HepG2 (cell line): ENCODE data around the gene HOXA9. TPM values are rescaled to one million over a fixed set of nuclear protein-coding genes. Genes with fewer than 3 reads are reported as not detected.

Source experiments
- ARNTL ChIP-seq: sonication (generic); formaldehyde crosslinking; IDR thresholded peaks from 2 replicates; pipeline ENCODE4 v1.4.0; 2020; ENCODE audit warnings: mild to moderate bottlenecking, missing genetic modification reagents
- PHF21A ChIP-seq: sonication (generic); formaldehyde crosslinking; IDR thresholded peaks from 2 replicates; pipeline ENCODE4 v1.5.0; 2020; ENCODE audit warnings: mild to moderate bottlenecking, missing genetic modification reagents
- PRMT3 ChIP-seq: sonication (generic); formaldehyde crosslinking; IDR thresholded peaks from 2 replicates; pipeline ENCODE4 v1.8.1; 2022; ENCODE audit warnings: low read depth, mild to moderate bottlenecking, moderate library complexity, missing genetic modification reagents, borderline replicate concordance
- SMARCC2 ChIP-seq: fragments of 450-650 bp; IDR thresholded peaks from 2 replicates; pipeline ENCODE4 v1.6.1; 2017; ENCODE audit warnings: antibody characterized with exemption, mild to moderate bottlenecking
- polyA plus RNA-seq, 8 experiments: library from polyadenylated mRNA; depleted of rRNA in 3 of 8; stranded (reverse) in 7 of 8; unstranded in 1 of 8; fragments of >200 nt; fragmentation: Illumina TruSeq in 4 of 8; extraction: Trizol in 4 of 8; gene quantifications; 2 replicates each; pipeline versions ENCODE4 v1.2.1 to v1.2.3, GENCODE V29; 2011 to 2016; ENCODE audit warnings: low read depth in 4 of 8, missing spikeins in 1 of 8, mixed read lengths in 1 of 8; ENCODE audit not compliant: insufficient read depth in 1 of 8
- total RNA-seq, 5 experiments: library from RNA; depleted of rRNA; stranded (reverse); fragments of >200 nt; fragmentation: Illumina TruSeq; extraction: Trizol; gene quantifications; 2 replicates each; pipeline ENCODE4 v1.2.3, GENCODE V29; 2016; ENCODE audit warnings: low read depth in 1 of 5
- TF ChIP-seq, protein P1 (sequence below): sonication (generic); formaldehyde crosslinking; conservative IDR thresholded peaks from 2 replicates; pipeline ENCODE4 v1.5.0; 2020; ENCODE audit warnings: missing genetic modification reagents
- TF ChIP-seq, protein P2 (sequence below), 2 experiments: fragments of 450-650 bp in 1 of 2; sonication (generic) in 1 of 2; formaldehyde crosslinking in 1 of 2; IDR thresholded peaks; 2 replicates each; pipeline versions ENCODE4 v1.6.1 to v1.8.0; 2016 to 2022; ENCODE audit warnings: antibody characterized with exemption in 1 of 2, mild to moderate bottlenecking in 1 of 2, missing genetic modification reagents in 1 of 2
- TF ChIP-seq, protein P3 (sequence below): sonication (generic); formaldehyde crosslinking; IDR thresholded peaks from 2 replicates; pipeline ENCODE4 v1.4.0; 2020; ENCODE audit warnings: missing genetic modification reagents

Gene HOXA9
- total and polyA plus RNA-seq, 2 of the 13 experiments (the other 11 are each of a cell fraction or from before 2014, with no cell fraction given) = not detected

DNA sequence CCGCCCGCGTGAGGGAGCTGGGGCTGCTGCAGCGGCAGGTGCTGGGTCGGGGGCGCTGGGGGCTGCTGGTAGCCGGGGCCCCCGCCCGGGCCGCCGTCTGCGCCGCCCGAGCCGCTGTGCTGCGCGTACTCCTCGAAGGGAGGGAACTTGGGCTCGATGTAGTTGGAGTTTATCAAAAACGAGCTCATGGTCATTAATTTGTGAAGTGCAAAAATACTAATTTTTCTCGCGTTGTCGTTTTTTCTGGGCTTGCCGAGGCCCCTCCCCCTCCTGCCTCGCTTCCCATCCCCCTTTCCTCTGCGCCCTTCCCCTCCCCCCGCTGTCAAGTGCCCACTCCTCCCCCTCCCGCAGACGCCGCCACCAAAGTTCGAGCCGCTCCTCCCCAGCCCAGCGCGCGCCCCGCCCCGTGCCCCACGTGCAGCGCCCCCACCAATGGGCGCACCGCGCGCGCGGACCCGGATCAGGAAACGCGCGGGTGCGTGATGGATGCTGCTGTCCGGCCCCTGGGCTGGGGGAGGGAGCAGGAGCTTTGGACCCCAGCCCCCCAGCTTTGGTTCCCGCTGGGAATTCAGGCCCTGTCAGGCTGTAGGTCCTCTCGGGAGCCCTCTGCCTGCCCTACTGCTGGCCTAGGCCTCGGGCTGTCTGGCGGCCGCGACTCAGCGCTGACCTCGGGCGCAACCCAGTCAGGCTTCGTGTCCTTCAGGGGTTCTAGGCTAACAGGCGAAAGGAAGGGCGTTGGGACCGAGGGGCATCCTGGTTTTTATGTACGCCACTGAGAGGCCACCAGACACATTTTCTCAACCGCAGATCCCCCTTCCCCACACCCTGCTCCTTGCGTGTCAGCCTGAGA lies 34.6 kb downstream of the HOXA9 start, which contains the start of gene HOXA4 (continued):
- TF ChIP-seq, protein P1, sequence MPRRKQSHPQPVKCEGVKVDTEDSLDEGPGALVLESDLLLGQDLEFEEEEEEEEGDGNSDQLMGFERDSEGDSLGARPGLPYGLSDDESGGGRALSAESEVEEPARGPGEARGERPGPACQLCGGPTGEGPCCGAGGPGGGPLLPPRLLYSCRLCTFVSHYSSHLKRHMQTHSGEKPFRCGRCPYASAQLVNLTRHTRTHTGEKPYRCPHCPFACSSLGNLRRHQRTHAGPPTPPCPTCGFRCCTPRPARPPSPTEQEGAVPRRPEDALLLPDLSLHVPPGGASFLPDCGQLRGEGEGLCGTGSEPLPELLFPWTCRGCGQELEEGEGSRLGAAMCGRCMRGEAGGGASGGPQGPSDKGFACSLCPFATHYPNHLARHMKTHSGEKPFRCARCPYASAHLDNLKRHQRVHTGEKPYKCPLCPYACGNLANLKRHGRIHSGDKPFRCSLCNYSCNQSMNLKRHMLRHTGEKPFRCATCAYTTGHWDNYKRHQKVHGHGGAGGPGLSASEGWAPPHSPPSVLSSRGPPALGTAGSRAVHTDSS (CRISPR knock-in tag) = no peak
- TF ChIP-seq PRMT3 (CRISPR knock-in tag) (no peak), SMARCC2 (no peak), ARNTL (CRISPR knock-in tag) (peak; percentile 13; the same call in 1 of the 2 replicates), PHF21A (CRISPR knock-in tag) (peak; percentile 59; the same call in 1 of the 2 replicates)
- TF ChIP-seq, protein P2, sequence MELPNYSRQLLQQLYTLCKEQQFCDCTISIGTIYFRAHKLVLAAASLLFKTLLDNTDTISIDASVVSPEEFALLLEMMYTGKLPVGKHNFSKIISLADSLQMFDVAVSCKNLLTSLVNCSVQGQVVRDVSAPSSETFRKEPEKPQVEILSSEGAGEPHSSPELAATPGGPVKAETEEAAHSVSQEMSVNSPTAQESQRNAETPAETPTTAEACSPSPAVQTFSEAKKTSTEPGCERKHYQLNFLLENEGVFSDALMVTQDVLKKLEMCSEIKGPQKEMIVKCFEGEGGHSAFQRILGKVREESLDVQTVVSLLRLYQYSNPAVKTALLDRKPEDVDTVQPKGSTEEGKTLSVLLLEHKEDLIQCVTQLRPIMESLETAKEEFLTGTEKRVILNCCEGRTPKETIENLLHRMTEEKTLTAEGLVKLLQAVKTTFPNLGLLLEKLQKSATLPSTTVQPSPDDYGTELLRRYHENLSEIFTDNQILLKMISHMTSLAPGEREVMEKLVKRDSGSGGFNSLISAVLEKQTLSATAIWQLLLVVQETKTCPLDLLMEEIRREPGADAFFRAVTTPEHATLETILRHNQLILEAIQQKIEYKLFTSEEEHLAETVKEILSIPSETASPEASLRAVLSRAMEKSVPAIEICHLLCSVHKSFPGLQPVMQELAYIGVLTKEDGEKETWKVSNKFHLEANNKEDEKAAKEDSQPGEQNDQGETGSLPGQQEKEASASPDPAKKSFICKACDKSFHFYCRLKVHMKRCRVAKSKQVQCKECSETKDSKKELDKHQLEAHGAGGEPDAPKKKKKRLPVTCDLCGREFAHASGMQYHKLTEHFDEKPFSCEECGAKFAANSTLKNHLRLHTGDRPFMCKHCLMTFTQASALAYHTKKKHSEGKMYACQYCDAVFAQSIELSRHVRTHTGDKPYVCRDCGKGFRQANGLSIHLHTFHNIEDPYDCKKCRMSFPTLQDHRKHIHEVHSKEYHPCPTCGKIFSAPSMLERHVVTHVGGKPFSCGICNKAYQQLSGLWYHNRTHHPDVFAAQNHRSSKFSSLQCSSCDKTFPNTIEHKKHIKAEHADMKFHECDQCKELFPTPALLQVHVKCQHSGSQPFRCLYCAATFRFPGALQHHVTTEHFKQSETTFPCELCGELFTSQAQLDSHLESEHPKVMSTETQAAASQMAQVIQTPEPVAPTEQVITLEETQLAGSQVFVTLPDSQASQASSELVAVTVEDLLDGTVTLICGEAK (IDR thresholded peaks at IDR 0.05) = no peak
- TF ChIP-seq, protein P2 (CRISPR knock-in tag; IDR thresholded peaks at IDR 0.05) = peak; percentile 77
- TF ChIP-seq, protein P3, sequence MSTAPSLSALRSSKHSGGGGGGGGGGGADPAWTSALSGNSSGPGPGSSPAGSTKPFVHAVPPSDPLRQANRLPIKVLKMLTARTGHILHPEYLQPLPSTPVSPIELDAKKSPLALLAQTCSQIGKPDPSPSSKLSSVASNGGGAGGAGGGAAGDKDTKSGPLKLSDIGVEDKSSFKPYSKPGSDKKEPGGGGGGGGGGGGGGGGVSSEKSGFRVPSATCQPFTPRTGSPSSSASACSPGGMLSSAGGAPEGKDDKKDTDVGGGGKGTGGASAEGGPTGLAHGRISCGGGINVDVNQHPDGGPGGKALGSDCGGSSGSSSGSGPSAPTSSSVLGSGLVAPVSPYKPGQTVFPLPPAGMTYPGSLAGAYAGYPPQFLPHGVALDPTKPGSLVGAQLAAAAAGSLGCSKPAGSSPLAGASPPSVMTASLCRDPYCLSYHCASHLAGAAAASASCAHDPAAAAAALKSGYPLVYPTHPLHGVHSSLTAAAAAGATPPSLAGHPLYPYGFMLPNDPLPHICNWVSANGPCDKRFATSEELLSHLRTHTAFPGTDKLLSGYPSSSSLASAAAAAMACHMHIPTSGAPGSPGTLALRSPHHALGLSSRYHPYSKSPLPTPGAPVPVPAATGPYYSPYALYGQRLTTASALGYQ (CRISPR knock-in tag) = no peak
